NCI-H69 (cell line): ENCODE results near the gene AGR2.
"Not testable (repeated sequence)": the region's sequence is repeated elsewhere in the genome, so short reads cannot be mapped to it uniquely, and the experiment has no call there.

ENCODE experiments used
- DNase-seq: peaks from one replicate; lab custom pipeline; 2025; lab: John Stamatoyannopoulos, UW

AGR2 gene

DNA sequence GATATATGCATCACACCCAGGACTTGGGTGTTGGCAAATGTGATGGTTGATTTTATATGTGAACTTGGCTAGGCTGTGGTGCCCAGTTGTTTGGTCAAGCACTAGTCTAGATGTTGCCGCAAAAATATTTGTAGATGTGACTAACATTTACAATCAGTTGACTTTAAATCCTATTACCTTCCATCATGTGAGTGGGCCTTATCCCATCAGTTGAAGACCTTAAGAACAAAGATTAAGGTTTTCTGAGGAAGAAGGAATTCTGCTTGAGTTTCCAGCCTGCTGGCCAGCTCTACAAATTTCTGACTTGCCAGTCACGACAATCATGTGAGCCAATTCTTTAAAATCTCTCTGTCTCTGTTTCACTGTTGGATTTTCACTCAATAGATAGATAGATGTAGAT, 30.9 kb downstream of the AGR2 start:
- DNase-seq = no peak

DNA sequence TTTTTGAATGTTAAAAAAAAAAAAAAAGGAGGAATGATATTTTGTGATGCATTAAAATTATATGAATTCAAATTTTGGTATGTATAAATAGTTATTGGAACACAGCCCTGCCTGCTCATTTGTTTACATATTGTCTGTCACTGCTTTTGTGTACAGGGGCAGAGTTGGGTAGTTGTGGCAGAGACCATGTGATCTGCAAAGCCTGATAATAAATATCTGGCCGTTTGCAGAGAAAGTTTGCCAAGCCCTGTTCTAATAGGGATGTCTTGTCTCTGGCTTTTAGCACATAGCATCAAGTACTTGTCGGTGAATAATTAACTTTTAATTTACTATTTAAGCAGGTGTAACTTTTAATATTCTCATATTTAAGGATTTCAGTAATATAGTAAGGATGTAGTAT, 31.5 kb downstream of the AGR2 start:
- DNase-seq = no peak

DNA sequence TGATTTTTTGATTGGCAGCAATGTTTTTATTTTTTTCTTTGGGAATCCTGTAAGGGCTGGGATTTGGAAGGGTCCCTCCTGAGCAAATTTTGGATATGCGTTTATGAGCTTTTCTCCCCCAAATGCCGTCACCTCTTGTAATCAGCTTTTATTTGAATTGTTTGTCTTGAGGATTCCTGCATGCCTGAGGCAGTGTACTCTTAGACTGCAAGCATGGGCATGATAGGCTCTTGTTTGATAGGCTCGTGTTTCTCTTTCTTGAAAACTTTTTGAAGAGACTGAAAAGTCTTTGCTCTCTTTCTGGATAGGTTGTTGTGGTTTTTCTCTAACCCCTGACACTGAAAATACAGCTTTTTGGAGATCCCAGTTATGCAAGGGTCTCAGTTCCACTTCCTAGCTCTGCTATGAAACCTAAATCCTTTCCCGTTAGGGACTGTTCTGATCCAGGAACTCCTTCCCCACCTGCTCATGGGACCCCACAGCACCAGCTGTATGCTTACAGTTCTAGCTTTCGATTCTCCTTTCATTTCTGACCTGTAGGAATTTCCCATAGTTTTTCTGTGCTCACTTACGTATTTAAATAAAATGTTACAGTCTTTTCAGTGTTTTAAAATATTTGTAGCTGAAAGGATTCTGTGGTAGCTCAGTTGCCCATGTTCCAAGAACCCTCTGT, 34.0 kb downstream of the AGR2 start:
- DNase-seq = no peak

DNA sequence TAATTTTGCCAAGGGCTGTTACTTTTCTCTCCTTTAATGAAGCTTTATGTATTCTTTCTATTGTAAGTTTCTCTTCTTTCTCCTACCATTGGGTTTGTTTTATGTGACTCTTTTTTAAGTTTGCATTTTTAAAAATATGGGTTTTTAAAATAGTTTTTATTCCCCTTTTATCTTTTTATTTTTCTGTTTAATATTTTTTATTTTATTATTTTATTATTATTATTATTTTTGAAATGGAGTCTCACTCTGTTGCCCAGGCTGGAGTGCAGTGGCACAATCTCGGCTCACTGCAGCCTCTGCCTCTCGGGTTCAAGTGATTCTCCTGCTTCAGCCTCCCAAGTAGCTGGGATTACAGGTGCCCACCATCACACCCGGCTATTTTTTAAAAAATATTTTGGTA, 34.8 kb downstream of the AGR2 start:
- DNase-seq = not testable (repeated sequence)

DNA sequence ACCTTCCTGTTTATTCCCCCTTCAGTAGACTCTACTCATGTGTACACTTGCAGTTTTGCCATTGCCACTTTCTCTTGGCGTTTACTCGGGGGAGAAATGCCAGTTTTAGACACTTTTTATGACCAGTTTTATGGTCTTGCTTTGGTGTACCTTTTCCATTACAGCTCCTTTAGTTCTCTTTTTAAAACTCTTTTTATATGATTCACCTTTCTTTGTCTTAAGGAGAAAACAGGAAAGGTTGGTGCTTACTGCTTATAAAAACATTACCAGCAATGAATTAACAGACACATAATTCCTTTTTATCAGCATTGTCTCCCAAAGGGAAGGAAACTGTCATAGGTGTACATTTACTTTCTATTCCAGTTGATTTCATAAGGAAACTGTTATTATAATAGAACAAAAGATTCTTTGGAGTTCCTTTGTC, 39.4 kb downstream of the AGR2 start:
- DNase-seq = peak; percentile 59

DNA sequence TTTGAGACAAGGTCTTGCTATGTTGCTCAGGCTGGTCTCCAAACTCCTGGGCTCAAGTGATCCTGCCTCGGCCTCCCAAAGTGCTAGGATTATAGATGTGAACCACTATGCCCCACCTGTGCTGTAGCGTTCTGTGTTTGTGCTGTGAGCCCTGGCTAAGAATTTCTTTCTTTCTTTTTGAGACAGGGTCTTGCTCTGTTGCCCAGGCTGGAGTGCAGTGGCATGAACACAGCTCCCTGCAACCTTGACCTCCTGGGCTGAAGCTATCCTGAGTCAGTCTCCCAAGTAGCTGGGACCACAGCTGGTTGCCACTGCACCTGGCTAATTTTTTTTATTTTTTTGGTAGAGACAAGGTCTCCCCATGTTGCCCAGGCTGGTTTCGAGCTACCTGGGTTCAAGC, 39.9 kb downstream of the AGR2 start:
- DNase-seq = no peak

DNA sequence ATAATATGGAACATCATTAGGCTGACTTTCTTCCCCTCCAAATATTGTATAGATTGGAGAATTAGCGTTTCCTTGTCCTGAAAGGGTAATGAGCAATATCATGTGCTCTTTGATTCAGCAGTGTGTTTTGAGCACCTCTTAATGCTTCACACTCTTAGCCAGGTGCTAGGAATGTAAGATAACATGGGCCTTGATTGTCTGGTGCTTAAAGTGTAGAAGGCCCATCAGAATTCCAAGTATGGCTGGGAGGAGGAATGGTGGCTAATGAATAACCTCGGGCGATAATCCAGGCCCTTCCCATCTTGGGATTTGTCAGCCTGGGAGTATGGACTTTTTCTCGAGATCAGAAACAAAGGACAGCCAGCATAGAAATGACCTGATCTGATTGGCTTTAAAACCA, 42.6 kb downstream of the AGR2 start:
- no peak for DNase-seq

DNA sequence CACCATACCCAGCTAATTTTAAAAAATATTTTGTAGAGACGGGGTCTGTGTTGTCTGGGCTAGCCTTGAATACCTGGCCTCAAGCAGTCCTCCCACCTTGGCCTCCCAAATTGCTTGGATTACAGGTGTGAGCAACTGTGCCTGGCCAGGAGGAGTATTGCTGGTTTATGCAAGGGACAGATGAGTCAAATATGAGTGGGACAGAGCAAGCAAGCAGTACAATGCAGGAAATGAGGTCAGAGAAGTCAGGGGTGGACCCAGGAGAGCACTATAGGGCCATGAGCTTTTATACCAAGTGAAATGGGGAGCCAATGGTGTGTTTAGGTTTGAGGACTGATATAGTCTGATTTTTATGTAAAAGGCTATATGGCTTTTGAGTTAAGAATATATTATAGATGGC, 45.0 kb downstream of the AGR2 start:
- no peak for DNase-seq

DNA sequence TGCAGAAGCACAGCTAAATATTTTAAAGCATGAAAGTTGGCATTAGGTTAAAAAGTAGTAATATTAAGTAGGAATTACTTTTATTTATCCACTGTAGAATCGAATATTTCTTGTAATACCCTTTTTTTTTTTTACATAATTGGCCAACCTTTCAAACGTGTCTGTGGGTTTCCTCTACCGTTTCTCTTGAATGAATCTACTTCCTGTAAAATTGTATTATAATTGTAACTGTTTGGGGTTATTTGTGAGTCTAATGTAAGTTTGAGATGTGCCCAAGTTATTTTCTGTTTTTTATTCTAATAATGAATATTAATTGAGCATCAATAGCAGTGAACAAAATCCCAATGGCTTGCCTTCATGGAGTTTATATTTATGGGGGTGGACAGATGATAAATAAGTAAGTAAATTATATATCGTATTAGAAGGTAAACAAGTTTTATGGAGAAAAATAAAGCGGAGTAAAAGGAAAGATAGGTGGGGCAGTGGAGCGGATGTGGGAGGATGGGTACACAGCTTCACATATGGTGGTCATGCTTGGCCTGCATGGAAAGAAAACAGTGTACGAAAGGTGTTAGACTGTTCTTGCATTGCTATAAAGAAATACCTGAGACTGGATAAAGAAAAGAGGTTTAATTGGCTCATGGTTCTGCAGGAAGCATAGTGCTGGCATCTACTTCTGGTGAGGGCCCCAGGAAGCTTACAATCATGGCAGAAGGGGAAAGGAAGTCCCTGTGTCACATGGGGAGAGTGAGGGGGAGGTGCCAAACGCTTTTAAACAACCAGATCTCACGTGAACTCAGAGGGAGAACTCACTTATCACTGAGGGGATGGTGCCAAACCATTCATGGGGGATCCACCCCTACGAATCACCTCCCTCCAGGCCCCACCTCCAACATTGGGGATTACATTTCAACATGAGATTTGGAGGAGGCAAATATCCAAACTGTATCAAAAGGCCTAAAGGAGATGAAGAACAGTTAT, 45.9 kb downstream of the AGR2 start:
- no peak for DNase-seq

DNA sequence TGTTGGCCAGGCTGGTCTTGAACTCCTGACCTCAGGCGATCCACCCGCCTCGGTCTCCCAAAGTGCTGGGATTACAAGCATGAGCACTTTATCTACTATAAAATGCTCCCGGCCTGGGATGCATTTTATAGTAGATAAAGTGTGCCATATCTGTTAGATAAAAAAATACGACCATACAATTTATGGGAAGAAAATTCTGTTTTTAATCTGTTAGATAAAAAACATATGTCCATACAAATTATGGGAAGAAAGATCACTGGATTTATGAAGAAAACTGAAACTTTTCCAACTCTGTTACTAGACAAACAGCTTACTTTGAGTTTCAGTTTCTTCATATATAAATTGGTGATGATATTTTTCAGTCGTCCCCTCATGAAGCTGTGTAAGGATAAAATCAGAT, 46.8 kb downstream of the AGR2 start:
- no peak for DNase-seq

DNA sequence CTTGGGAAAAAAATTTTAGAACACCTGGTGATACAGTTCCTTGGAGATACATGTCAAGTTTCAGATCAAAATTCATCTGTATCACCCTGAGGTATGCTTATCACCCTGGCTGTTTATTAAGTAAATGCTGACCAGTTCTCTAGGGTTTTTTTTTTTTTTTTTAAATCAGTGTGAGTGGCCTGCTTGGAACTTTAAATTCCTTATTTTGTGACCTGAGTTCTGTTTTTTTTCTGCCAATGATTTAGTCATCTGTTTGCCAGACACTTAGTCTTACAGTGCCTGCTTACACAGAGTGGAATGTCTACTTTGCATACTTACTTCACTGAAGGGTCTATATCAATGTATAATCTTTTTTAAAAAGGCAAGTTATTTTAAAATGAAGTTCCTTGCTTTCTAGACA, 49.4 kb downstream of the AGR2 start:
- DNase-seq = peak; percentile 49

DNA sequence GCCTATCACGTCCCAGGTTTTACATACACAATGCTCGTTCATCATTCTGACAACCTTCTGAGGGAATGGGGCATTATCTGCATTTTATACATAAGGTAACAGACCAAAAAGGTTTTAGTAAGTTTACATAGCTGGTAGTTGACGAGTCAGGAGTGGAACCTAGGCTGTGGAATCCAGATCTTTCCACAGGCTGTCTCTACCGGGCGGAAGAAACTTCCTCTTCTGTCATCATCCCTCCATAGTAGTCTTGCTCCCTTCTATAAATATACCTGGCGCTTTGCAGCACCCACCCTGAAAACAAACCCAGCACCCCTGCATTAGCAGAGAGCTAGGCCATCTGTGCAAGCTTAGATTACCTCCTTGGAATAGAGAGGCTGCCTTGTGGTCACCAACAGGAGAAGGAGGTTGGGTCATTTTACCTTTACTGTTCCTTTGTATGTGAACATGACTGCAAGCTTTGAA, 49.9 kb downstream of the AGR2 start:
- peak; percentile 90 for DNase-seq

DNA sequence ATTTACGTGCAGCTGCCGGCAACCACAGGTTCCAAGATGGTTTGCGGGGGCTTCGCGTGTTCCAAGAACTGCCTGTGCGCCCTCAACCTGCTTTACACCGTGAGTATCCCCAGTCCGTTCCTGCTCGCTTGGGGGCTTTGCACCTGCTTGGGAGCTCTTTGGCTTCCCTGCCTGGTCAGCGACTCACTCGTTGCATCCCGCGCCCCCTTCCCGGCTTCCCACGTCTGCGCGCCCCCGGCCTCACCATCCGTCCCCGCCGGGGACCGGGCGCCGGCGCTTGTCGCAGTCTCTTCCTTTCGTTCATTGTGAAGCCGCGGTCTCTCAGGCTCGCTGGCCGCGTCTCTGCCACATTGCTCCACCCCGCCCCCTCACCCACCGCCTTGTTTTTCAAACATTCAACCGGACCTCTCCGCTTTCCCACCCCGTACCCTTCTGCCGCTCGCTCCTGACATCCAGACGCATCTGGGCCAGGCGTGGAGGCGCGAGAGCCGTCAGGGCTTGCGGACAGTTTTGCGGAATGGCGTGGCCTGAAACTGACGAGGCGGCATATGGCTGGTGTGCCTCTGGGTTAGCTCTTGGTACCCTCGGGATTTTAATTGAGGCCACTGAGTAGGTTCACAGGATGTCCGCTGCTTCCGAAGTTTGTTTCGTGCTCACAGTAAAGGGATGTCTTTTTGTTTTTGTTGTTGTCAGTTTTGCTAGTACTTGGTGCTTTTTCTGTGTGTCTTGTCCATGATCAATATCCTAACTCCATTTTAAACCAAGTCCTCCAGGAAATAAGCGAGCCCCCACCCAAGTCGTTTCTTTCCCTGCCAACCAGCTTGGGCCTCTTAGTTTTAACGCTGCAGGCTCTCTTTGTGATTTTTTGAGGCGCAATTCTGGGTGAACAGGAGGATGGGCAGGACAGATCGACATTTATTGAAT, 50.6 kb downstream of the AGR2 start:
- DNase-seq = peak; percentile 87

DNA sequence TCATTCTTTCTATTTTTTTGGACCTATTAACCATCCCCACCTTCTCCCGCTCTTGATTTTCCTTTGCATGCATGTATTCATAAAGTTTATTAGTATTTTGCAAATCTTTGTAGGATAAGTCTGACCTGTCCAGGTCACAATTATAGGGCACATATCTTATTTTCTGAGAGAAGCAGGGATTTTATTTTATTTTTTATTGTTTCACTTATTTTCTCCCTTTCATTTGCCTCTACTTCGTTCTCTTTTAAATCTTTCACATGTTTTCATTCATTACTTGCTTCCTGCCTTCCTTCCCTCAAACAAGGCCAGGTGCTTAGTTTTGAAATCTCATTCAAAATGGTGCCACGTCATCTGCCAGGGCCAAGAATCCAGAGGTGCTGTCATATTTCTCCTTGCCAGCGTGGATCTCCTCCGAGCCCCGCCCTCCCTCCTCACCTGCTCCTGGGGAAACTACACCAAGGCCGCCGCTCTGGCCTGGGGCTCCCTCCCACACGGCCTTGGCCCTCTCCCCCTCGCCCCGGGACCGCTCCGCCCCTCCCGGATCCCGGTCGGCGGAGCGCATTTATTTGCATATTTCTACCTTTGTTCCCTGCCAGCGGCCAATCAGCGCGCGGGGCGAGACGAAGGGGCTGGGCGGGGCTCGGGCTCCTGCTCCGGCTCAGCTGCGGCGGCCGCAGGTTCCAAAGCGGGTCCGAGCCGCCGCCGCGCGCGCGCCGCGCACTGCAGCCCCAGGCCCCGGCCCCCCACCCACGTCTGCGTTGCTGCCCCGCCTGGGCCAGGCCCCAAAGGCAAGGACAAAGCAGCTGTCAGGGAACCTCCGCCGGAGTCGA, 51.5 kb downstream of the AGR2 start, which contains the start of gene TSPAN13:
TSS of gene TSPAN13 (plus strand) at position 654 of the 830 bp plus-strand sequence. CDS start 213 bp downstream, outside the sequence.
- peak; percentile 99 for DNase-seq

DNA sequence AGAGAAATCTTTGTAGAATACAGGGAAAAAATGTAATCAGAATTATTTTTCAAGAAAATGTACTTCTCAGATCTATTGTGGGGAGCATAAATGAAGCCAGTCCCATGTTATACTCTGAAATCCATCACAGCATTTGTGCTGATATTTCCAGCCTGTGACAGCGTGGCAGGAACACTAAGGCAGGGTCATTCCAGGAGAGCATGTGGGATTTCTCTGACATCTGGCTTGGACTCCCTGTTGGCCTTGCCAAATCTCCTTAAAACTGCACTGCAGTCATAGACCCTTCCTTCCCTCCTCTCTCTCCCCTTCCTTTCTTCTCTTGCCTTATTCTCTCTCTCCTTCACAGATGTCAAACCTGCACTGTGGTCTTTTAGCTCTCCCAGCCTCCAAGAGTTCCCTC, 57.7 kb downstream of the AGR2 start:
- peak; percentile 27 for DNase-seq

DNA sequence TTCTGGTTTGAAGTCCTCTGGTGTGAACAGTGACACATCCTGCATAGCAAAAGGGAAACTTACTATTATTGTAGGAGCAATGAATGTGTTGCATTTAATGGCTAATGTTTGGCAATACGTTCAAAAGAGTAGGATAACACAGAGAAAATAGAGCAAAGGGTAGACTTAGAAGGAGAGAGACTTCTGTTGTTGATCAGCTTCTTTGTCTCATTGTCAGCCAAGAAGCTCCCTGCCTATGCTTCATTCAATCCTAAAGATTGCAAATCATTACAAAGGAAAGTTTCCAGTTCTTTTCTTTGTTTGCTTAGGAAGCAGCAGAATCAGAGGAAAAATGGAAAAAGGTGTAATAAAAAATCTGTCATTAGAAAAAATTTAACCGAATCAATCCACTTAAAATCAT, 59.2 kb downstream of the AGR2 start:
- DNase-seq = no peak

DNA sequence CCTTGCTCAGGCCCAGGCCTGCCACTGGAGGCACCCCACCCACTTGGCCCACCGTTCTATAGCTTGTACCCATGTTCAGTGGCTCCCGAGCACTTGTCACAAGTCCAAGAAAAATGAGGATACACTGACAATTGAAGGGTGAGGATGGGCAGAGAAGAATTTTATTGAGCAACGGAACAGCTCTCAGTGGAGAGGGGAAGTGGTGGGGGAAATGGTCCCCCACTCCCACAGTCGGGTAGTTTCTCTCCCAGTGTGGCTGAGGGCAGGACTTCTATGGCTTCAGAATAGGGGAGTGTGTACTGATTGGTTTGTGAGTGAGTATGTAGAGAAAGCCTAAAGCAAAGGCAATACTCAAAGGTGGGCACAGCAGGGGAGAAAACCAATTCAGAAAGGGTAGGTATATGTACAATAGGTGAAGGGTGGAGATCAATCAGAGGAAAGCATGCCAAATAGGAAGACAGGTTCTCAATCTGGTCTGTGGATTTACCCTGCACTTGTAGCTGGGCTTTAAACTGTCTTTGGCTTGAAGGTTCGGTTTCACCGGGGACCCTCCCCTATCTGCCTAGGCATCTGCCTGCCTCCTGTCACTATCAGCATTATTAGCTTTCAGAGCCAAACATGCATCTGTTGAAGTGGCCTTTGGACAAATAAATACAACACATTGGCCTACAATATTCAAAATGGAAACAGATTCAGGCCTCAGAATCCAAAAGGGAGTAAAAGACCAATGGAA, 60.1 kb downstream of the AGR2 start:
- DNase-seq = peak; percentile 12

DNA sequence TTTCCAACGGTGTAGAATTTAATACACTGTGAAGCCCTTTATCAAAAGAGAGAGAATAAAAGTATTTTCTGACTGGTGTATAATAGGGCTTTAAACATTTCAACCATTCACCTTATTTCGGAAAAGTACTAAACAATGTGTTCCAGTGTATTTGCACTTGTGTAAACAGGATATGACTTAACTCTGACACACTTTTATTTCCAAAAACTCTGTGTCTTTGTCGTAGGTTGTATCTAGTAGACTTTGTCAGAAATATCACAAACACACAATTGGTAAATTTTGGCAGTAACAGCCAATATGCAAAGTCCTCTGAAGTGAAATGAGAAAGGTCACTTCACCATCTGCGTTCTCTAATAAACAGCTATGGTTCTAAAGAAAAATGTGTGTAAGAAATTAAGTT, 61.6 kb downstream of the AGR2 start:
- DNase-seq = no peak

DNA sequence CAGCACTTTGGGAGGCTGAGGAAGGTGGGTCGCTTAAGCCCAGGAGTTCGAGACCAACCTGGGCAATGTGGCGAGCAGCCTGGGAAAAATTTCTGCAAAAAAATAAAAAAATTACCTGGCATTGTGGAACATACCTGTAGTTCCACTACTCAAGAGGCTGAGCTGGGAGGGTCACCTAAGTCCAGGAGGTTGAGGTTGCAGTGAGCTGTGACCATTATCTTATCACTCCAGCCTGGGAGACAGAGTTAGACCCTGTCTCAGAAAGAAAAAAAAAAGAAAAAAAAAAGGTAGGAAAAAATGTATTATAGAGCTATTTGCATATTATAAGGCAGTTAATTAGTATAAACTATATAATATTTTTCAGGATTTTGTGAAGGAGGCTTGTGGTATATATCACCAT, 62.3 kb downstream of the AGR2 start:
- no peak for DNase-seq
